Pulmonary artery endothelial cell (primary cell): Measurements from ENCODE around the gene CACNA1H. TPM values are rescaled to one million over a fixed set of nuclear protein-coding genes. Genes with fewer than 3 reads are reported as not detected.
"Not testable (repeated sequence)": the region's sequence is repeated elsewhere in the genome, so short reads cannot be mapped to it uniquely, and the experiment has no call there.

Experiments used
- DNase-seq: peaks from one replicate; pipeline ENCODE4 v3.0.0-alpha.2; 2011; ENCODE audit warnings: low read depth, low spot score
- total RNA-seq: library from RNA; depleted of rRNA; stranded (reverse); fragments of >200 nt; gene quantifications from 2 replicates; pipeline ENCODE4 v1.2.3, GENCODE V29; 2014

Gene CACNA1H
- total RNA-seq, 1 donor from 2014 or later, result 0.07 TPM

- DNase-seq, result no peak
Observed at GRCh38 chr16:1264345-1265089, 111.6 kb downstream of the CACNA1H start.

- DNase-seq, result no peak
Observed at GRCh38 chr16:1265090-1265630, 112.3 kb downstream of the CACNA1H start.

GRCh38 chr16:1265826-1266225 lies 112.9 kb downstream of the CACNA1H start:
- no peak for DNase-seq

GRCh38 chr16:1269418-1269817 lies 116.5 kb downstream of the CACNA1H start:
- not testable (repeated sequence) for DNase-seq

- DNase-seq, result no peak
Observed at GRCh38 chr16:1271380-1271723, 118.4 kb downstream of the CACNA1H start.

Other genes starting within 250 kb of the CACNA1H start
- gene LMF1, start 182.1 kb upstream of the CACNA1H start, total RNA-seq, result 8.2 and 12.9 TPM in 2 replicates
- 0.25 and 0.99 TPM in 2 replicates for gene SOX8, start 171.3 kb upstream of the CACNA1H start, total RNA-seq
- gene SSTR5, start 80.4 kb upstream of the CACNA1H start, total RNA-seq, result 0.07 TPM in 1 of 2 replicates, not detected in the other
- not detected in 2 replicates for gene C1QTNF8, start 56.9 kb upstream of the CACNA1H start, total RNA-seq
- gene TPSG1, start 72.2 kb downstream of the CACNA1H start, total RNA-seq, result not detected in 2 replicates
- gene TPSB2, start 77.1 kb downstream of the CACNA1H start, total RNA-seq, result not detected in 2 replicates
- gene TPSAB1, start 87.6 kb downstream of the CACNA1H start, total RNA-seq, result not detected in 2 replicates
- not detected in 2 replicates for gene TPSD1, start 103.0 kb downstream of the CACNA1H start, total RNA-seq
- 59.1 and 88.7 TPM in 2 replicates for gene UBE2I, start 156.5 kb downstream of the CACNA1H start, total RNA-seq
- 0.46 and 0.53 TPM in 2 replicates for gene BAIAP3, start 180.5 kb downstream of the CACNA1H start, total RNA-seq
- gene TSR3, start 198.8 kb downstream of the CACNA1H start, total RNA-seq, result 90.7 and 93.8 TPM in 2 replicates
- gene GNPTG, start 198.8 kb downstream of the CACNA1H start, total RNA-seq, result 27.0 and 27.5 TPM in 2 replicates